ENCODE measurements around the gene RFC4. TPM values are rescaled to one million over a fixed set of nuclear protein-coding genes. Genes with fewer than 3 reads are reported as not detected.
"Not testable (repeated sequence)": the region's sequence is repeated elsewhere in the genome, so short reads cannot be mapped to it uniquely, and the experiment has no call there.

The RFC4 gene
- polyA plus RNA-seq, 3 donors, result 45.6 to 65.0 (median 46.3) TPM

DNA sequence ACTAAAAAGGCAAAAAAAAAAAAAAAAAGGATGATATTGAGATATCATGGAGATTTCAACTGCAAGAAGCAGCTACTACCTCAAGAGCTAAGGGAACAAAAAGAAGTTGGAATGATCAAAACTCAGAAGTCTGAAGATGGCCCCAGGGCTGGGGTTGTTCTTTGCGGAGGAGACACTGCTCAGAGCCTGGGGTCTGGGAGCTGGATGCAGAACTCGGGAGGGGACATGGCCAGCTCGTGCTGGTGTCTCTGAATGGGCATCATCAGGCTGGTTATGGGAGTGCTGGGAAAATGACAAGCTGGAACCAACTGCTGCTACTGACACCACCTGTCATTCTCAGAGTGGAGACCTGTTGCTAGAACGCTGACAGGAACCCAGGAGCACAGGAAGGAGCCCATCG lies 22.1 kb upstream of the RFC4 start:
- DNase-seq (ENCODE audit: extremely low read depth in 1 of 11, low read depth in 9 of 11, low spot score in 4 of 11), result no peak

DNA sequence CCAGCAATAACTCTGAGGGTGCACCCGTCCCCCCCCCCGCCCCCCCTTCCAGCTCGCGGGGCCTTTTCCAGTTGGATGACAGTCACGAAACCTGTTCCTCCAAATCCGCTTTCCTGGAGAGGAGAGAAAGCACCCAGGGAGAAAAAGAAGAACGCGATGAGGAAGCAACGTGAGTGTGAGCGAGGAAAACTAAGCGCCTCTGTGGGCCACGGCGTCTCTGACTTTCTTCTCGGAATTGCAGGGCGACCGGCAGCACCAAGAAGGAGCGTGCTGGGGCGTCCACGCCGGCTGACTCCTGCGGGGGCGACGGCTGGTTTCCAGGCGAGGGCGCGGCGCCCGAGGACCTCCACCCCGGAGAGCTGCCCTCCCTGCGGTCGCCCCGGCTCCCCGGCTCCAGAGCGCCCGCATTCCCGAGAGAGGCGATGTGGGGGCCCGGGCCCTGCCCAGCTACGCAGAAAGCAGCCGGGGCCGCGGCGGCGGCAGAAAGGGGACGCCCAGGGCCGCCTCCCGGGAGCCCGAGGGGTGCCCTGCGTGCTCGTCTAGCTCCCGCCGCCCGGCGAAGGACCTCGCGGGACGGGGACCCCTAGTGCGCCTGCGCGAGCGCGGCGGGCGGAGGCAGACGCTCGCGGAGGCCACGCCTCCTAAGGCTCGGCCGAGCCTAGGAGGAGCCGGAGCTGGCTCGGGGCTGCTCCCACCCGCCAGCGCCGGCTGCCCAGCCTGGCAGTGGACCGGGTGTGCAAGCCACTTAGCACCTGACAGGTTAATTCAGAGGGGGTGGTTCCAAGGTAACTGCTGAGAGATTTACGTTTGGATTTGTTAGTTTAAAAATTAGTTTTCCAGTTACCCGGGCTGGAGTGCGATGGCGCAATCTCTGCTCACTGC lies 20.9 kb upstream of the RFC4 start:
- peak in 10 of 11 donors; percentile 47 to 81 (median 76) for DNase-seq (ENCODE audit: extremely low read depth in 1 of 11, low read depth in 9 of 11, low spot score in 4 of 11)

DNA sequence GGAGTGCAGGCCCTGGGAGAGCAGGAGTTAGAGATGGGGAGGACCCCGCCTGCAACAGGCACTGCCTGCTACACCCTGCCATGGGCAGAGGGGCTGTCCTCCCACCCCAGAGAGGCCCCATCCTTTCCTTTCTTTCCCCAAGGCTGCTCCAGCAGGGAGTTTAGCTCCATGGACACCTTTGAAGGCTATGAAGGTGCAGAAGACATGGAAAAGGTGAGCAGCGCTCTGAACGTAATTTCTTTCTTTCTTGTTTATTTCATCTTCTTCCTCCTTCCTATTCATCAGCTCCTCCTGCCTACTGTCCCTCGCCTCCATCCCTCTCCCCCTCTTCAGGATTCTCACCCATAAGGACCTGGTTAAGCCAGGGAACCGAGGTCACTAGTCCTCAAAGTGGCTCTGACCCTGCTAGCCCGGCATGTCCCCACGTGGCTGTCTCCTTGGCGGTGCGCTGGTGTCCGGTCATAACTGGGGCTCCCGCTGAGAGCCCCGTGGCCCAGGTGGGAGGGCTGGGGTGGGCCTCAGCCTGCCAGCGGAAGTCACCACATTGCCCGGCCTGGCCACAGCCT lies 20.2 kb upstream of the RFC4 start:
- no peak for DNase-seq (ENCODE audit: extremely low read depth in 1 of 11, low read depth in 9 of 11, low spot score in 4 of 11)

GRCh38 chr3:186825872-186826409 lies 19.7 kb upstream of the RFC4 start:
- no peak for DNase-seq (ENCODE audit: extremely low read depth in 1 of 11, low read depth in 9 of 11, low spot score in 4 of 11)

DNA sequence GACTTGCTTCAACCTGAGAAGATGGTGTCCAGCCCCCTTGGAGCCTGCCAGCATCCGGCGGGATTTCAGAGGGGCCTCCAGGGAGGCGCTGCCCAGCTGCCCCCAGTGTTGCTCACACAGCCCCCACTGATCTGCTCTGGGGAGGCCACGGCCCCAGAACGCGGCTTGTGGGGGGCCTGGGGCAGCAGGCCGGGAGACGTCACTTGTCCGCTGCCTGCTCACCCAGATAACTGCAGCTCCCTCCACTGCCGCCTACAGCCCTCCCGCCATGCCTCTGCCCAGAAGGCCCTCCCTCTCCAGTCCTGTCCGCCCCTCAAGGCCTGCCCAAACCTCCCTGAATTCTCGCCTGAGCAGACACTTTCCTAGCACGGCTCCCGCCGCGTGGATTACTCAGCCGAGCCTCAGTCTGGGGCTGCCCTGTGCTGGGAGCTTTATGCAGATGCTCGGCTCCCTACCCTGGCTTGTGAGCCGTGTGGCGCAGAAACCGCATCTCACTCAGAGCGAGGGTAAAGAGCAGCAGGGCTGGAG lies 19.1 kb upstream of the RFC4 start:
- peak in 1 of 11 donors; percentile 37 for DNase-seq (ENCODE audit: extremely low read depth in 1 of 11, low read depth in 9 of 11, low spot score in 4 of 11)

DNA sequence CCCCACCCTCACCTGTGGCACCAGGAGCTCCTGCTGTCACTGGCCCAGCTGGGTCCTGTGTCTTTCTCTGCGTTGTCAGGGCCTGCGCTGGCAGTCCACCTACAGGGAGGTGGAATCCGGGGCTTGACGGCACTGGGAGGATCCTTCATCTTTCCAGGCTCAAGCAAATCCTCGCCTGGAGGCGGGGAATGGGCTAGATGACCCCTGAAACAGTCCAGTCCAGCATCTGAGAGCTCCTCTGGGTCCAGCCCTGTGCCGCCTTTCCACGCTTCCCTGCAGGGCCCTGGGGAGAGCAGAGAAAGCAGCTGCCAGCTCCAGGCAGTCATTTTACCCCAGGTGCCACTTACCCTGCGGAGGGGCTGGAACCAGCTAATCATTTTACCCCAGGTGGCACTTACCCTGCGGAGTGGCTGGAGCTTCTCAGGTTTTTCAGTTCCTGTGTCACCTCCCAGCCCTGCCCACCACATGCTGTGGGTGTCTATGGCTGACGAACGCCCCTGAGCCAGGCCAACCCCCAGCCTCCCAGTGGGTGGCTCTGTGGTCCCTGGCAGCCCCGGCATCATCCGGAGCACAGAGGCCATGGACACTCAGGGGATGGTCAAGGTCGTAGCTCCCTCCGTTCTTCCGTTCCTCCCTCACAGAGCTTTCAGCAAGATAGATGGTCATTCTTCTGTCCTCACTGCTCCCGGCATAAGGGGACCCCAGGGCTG lies 18.3 kb upstream of the RFC4 start:
- DNase-seq (ENCODE audit: extremely low read depth in 1 of 11, low read depth in 9 of 11, low spot score in 4 of 11), result no peak

DNA sequence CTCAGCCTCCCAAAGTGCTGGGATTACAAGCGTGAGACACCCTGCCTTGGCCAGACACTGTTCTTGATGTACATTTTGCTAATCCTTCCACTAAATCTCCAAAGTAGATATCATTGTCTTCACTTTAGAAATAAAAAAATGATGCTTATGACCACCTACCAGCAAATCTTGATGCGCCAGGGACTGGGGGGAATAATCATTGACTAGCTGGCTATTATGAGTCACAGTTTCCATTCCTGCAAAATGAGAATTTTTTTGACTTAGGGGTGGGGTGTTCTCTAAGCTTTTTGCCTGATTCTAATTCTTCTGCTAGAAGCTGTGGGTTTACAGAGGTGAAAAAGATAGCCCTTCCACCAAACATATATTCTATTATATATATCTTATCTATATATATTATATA lies 17.1 kb upstream of the RFC4 start:
- no peak for DNase-seq (ENCODE audit: extremely low read depth in 1 of 11, low read depth in 9 of 11, low spot score in 4 of 11)

- not testable (repeated sequence) for DNase-seq (ENCODE audit: extremely low read depth in 1 of 11, low read depth in 9 of 11, low spot score in 4 of 11)
Observed at GRCh38 chr3:186822388-186822759, 16.1 kb upstream of the RFC4 start.

DNA sequence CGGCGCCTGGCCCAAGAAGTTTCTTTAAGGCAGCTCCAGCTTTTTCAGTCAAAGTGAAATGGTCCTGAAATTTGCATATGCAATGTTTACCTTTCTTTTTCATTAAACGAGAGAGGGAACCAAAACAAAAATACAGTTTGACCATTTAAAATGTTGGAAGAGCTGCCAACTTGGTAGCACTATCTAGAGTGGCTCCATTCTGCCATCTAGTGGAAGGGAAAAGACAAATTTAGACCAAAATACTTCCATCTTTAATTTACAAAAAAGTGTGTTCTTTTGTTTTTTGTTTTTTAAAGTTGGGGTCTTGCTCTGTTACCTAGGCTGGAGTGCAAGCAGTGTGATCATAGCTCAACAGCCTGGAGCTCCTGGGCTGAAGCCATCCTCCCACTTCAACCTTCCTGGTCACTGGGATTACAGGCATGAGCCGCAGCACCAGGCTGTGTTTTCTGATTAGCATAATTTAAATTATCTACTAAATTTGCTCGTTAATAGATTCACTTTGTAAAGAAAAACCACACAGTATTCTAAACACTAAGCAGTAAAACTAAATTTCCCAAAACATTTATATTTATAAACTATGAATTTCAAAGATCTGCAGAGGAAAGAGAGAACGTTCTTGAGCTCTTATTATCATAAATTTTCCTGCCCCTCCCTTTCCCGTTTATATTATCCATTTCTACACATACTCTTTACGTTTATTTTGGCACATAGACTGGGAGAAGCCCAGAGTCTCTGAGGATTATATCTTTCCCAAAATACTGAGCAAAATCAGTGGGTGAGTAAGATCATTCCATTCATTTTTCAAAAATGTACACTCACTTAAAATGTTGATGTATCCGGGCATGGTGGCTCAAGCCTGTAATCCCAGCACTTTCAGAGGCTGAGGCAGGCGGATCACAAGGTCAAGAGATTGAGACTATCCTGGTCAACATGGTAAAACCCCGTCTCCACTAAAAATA lies 15.4 kb upstream of the RFC4 start:
- peak in 3 of 11 donors; percentile 41 to 54 (median 44) for DNase-seq (ENCODE audit: extremely low read depth in 1 of 11, low read depth in 9 of 11, low spot score in 4 of 11)

DNA sequence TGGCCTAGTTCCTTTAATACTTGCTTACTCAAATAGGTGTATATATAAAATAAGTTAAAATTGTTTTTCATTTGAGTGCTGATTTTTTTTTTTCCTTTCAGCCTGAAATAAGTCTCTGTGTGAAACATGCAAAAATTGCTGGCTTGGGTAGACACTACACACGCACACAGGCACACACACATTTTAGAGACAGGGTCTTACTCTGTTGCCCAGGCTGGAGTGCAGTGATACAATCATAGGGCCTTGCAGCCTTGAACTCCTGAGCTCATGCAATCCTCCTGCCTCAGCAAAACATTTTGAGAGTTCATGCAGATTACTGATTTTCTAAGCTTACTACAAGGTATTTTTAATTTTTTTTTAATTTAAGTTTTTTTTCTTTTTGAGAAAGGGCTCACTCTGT lies 12.7 kb upstream of the RFC4 start:
- no peak for DNase-seq (ENCODE audit: extremely low read depth in 1 of 11, low read depth in 9 of 11, low spot score in 4 of 11)

DNA sequence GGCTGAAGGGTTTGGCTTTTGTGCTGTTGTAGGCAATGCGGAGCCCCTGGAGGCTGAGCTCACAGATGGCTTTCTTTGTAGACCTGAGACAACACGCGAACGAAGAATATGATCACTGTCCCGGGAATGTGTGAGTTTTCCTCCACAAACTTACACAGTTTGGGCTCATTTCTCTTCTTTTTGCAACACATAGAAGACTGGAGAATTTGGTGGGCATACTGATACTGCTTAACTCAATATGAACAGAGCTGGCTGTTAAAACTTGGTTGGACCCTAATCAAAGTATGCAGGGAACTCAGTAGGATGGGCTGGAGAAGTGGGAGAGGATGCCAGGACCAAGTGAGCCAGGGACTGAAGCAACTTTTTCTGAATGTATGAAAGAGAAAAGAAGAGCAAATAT lies 12.2 kb upstream of the RFC4 start:
- no peak for DNase-seq (ENCODE audit: extremely low read depth in 1 of 11, low read depth in 9 of 11, low spot score in 4 of 11)

DNA sequence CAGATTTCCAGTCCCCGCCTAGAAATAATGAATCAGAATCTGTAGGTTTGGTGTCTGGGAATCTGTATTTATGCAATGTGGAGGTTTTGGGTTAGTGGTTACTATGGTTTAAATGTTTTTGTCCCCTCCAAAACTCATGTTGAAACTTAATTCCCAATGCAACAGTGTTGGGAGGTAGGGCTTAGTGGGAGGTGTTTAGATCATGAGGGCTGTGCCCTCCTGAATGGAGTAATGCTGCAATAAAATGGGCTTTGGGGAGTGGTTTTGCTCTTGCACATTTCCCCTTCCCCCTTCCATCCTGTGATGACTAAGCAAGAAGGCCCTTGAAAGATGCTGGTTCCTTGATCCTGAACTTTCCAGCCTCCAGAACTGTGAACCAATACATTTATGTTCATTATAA lies 9.2 kb upstream of the RFC4 start:
- no peak for DNase-seq (ENCODE audit: extremely low read depth in 1 of 11, low read depth in 9 of 11, low spot score in 4 of 11)

DNA sequence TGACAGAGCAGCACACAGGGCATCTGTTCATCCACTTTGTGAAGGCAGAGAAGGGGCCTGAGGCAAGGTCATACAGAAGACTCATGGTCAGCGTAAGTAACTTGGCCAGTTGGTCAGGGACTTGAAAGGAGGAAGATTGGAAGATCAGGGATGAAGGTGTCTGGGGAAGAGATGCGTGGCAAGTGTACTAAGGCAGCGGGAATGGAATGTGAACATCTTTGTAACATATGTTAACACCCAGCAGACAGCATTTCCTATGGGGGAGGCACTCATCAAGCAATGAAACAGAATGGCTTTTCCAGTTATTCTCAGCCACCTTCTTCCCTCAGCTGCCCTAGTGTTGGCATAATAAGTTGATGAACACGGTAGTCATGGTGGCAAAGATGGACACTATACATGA lies 7.8 kb upstream of the RFC4 start:
- no peak for DNase-seq (ENCODE audit: extremely low read depth in 1 of 11, low read depth in 9 of 11, low spot score in 4 of 11)

DNA sequence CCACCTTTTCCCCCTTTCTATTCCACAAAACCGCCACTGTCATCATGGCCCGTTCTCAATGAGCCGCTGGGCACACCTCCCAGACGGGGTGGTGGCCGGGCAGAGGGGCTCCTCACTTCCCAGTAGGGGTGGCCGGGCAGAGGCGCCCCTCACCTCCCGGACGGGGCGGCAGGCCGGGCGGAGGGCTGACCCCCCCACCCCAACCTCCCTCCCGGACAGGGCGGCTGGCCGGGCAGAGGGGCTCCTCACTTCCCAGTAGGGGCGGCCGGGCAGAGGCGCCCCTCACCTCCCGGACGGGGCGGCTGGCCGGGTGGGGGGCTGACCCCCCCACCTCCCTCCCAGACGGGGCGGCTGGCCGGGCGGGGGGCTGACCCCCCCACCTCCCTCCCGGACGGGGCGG lies 5.0 kb upstream of the RFC4 start:
- DNase-seq (ENCODE audit: extremely low read depth in 1 of 11, low read depth in 9 of 11, low spot score in 4 of 11), result not testable (repeated sequence)

- no peak for DNase-seq (ENCODE audit: extremely low read depth in 1 of 11, low read depth in 9 of 11, low spot score in 4 of 11)
Observed at GRCh38 chr3:186810336-186810996, 4.2 kb upstream of the RFC4 start.

- DNase-seq (ENCODE audit: extremely low read depth in 1 of 11, low read depth in 9 of 11, low spot score in 4 of 11), result no peak
Observed at GRCh38 chr3:186807231-186807630, 949 bp upstream of the RFC4 start.

DNA sequence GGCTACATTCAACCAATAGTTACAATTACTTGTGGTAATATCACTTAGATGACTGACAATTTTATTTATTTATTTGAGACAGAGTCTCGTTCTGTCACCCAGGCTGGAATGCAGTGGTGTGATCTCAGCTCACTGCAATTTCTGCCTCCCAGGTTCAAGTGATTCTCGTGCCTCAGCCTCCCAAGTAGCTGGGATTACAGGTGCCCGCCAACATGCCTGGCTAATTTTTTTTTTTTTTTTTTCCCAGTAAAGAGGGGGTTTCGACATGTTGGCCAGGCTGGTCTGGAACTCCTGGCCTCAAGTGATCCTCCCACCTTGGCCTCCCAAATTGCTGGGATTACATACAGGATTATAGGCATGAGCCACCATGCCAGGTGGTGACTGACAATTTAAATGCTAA lies 2.8 kb downstream of the RFC4 start:
- DNase-seq (ENCODE audit: extremely low read depth in 1 of 11, low read depth in 9 of 11, low spot score in 4 of 11), result not testable (repeated sequence)

- no peak for DNase-seq (ENCODE audit: extremely low read depth in 1 of 11, low read depth in 9 of 11, low spot score in 4 of 11)
Observed at GRCh38 chr3:186802701-186803100, 3.6 kb downstream of the RFC4 start.
